Measurements from ENCODE around the gene KLHL29.

- no peak for TF ChIP-seq EP300 (IDR thresholded peaks at IDR 0.05; ENCODE audit: borderline replicate concordance)
- TF ChIP-seq TEAD4 (IDR thresholded peaks at IDR 0.05), result no peak
- TF ChIP-seq FOXM1 (IDR thresholded peaks at IDR 0.05; ENCODE audit: borderline replicate concordance, low read depth), result no peak
- TF ChIP-seq MAX (IDR thresholded peaks at IDR 0.05), result no peak
- TF ChIP-seq RAD21 (IDR thresholded peaks at IDR 0.05; ENCODE audit: low read depth), result no peak
- TF ChIP-seq YY1 (IDR thresholded peaks at IDR 0.05; ENCODE audit: low read depth), result no peak
- TF ChIP-seq CREB1 (IDR thresholded peaks at IDR 0.05; ENCODE audit: low read depth), result no peak
- no peak for TF ChIP-seq EGR1 (IDR thresholded peaks at IDR 0.05)
- TF ChIP-seq USF1 (IDR thresholded peaks at IDR 0.05), result no peak
- no peak for TF ChIP-seq REST (IDR thresholded peaks at IDR 0.05; ENCODE audit: low read depth)
- TF ChIP-seq TCF12 (IDR thresholded peaks at IDR 0.05; ENCODE audit: low read depth), result no peak
- TF ChIP-seq ZBTB7A (IDR thresholded peaks at IDR 0.05; ENCODE audit: low read depth), result no peak
These were observed 32.3 kb downstream of the KLHL29 start for GRCh38 chr2:23417310-23417709.

All from Ishikawa (cell line).